ENCODE data around the gene MPP3.

MPP3 gene

DNA sequence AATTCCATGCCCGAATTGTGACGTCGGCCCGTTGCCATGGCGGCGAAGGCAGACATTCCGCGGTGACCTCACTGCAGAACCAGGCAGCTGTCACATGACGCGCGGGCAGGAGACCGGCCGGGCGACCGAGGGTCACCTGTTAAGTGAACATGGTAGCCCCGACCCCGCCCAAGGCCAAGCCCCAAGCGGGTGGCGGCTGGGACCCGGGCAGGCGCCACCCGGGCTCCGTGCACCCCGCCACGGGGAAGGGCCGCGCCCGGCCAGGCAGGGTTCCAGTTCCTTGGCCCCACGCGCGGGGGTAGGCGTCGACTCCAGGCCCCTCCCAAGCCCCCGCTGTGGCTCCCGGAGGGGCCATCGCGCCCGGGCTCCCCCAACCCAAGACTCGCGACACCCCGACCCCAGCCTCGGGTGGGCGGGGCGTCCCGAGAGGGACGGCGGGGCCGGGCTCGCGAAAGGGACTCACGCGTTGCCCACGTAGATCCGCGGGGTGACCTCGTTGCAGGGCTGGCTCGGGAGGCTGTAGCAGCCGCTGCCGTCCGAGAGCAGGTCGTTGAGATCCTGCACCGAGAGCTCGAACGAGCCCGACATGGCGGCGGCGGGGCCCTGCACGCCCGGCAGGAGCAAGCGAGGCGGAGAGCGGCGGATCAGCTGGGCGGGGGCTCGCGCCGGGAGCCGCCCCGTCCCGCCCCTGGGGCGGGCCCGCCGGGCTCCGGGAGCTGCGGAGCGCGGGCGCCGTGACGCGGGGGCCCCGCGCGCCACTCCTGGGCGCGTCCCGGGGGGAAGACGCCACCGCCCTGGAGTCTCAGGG lies 54.4 kb downstream of the MPP3 start, which contains the start of gene DUSP3:
DUSP3 (minus strand) TSS at position 641 of the 808 bp plus-strand sequence; CDS start at position 588, 53 bp downstream.
- no CpG with 5 or more reads among the region's 100 CpGs for WGBS, 2 donors (ENCODE audit: extremely low coverage in 2 of 2, insufficient read length in 2 of 2, insufficient replicate concordance in 1 of 2)
- Histone ChIP-seq H3K9me3 (replicated peaks in 1 of 2; ENCODE audit: control insufficient read depth in 2 of 2, insufficient read depth in 1 of 2, low read depth in 1 of 2, low read length in 2 of 2) (no peaks in the 10 kb centered on the region), H3K4me3 (ENCODE audit: low read length in 2 of 2) (peak within 1 kb of the TSS; percentile 88 to 95), H2BK12ac (ENCODE audit: low read length) (no peak within 1 kb of the TSS), H3K4ac (ENCODE audit: low read length) (peak within 1 kb of the TSS; percentile 61), H3K14ac (ENCODE audit: low read length) (peak within 1 kb of the TSS; percentile 5), H2BK120ac (ENCODE audit: low read depth, low read length) (peak within 1 kb of the TSS; percentile 85), H3K23ac (ENCODE audit: low read depth, low read length, poor library complexity) (peak within 1 kb of the TSS; percentile 90), H4K91ac (ENCODE audit: low read depth, low read length, poor library complexity) (no peak within 1 kb of the TSS), H2BK5ac (ENCODE audit: low read length) (peak within 1 kb of the TSS; percentile 89), H3K36me3 (replicated peaks in 1 of 2; ENCODE audit: control insufficient read depth in 2 of 2, insufficient read depth in 2 of 2, low read length in 2 of 2) (peaks cover 11 to 14% of the 10 kb centered on the region in 2 donors), H3K18ac (ENCODE audit: low read length) (peak within 1 kb of the TSS; percentile 100), H3K79me1 (ENCODE audit: low read depth, low read length) (peaks cover 5% of the 10 kb centered on the region), H3K4me1 (ENCODE audit: control insufficient read depth in 2 of 2, insufficient read depth in 1 of 2, low read depth in 1 of 2, low read length in 2 of 2) (peaks cover 4% of the 10 kb centered on the region in 2 donors), H3K4me2 (ENCODE audit: insufficient read depth, low read length, poor library complexity, severe bottlenecking) (peak within 1 kb of the TSS; percentile 66), H2AFZ (ENCODE audit: low read length) (peak within 1 kb of the TSS; percentile 98), H2BK15ac (ENCODE audit: low read length) (peak within 1 kb of the TSS; percentile 94), H3K9ac (ENCODE audit: low read depth, low read length, poor library complexity) (peak within 1 kb of the TSS; percentile 97), H3K27me3 (ENCODE audit: control insufficient read depth in 3 of 3, insufficient read depth in 3 of 3, low read depth in 1 of 3, low read length in 3 of 3) (peaks cover 0 to 42% (median 14%) of the 10 kb centered on the region in 3 experiments), H2AK5ac (ENCODE audit: low read depth, low read length) (no peak within 1 kb of the TSS), H3K27ac (replicated peaks; ENCODE audit: low read length) (peak within 1 kb of the TSS; percentile 84), H4K8ac (ENCODE audit: low read depth, low read length) (no peak within 1 kb of the TSS)
- DNase-seq (ENCODE audit: low spot score), result peak; percentile 86

DNA sequence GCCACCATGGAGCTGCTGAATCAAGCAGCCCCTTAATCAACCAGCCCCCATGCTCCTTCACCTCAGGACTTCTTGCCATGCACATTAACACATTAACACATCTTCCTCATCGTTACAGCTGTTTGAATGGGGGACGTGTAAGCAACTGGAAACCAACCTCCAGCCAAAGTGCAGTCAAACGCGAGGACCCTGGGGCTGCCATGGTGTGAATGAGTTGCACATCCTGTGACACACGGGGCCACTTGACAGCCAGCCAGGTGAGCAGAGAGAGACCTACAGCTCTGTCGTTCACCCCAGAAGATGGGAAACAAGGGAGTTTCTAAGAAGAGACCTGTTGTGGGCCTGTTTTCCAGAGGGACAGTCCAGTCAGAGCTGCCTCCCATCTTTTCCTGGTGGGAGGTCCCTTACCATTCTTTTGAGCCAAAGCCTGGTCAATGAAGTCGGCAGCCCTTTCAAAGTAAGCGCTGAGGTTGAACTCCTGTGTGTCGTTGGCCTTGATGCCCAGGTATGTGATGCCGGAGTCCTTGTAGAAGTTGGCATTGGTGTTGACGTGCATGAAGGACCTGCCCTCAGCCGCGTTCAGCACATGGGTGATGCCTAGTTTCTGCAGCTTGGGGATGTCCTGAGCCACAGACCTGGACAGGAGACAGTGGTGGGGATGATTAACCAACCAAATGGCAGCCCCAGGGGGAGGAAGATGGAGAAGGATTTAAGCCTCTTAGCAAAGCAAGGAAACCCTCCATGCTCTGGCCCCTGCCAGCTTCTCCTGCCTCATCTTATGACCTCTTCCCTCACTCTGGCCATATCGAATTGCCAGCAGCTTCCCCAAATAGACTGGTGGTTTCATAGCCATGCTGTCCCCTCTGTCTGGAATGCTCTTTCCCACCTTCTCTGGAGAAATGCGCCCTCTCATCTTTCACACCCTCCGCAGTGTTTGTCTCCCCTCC lies 58.4 kb downstream of the MPP3 start:
- H2AK5ac ChIP-seq (ENCODE audit: low read depth, low read length), result no peak overlapping the region
- peaks cover 0 to 4% (median 4%) of the 10 kb centered on the region in 3 experiments for H3K27me3 ChIP-seq (ENCODE audit: control insufficient read depth in 3 of 3, insufficient read depth in 3 of 3, low read depth in 1 of 3, low read length in 3 of 3)
- no peak for DNase-seq (ENCODE audit: low spot score)
- H3K18ac ChIP-seq (ENCODE audit: low read length), result no peak overlapping the region
- H3K4me3 ChIP-seq (ENCODE audit: low read length in 2 of 2), result no peak overlapping the region
- H2AFZ ChIP-seq (ENCODE audit: low read length), result no peak overlapping the region
- no peak overlapping the region for H2BK5ac ChIP-seq (ENCODE audit: low read length)
- H4K91ac ChIP-seq (ENCODE audit: low read depth, low read length, poor library complexity), result no peak overlapping the region
- no peak overlapping the region for H3K4me2 ChIP-seq (ENCODE audit: insufficient read depth, low read length, poor library complexity, severe bottlenecking)
- H2BK12ac ChIP-seq (ENCODE audit: low read length), result no peak overlapping the region
- H3K27ac ChIP-seq (replicated peaks; ENCODE audit: low read length), result no peak overlapping the region
- no peak overlapping the region for H3K23ac ChIP-seq (ENCODE audit: low read depth, low read length, poor library complexity)
- H4K8ac ChIP-seq (ENCODE audit: low read depth, low read length), result no peak overlapping the region
- no peak overlapping the region for H3K14ac ChIP-seq (ENCODE audit: low read length)
- no peak overlapping the region for H3K9ac ChIP-seq (ENCODE audit: low read depth, low read length, poor library complexity)
- peaks cover 2 to 4% of the 10 kb centered on the region in 2 donors for H3K4me1 ChIP-seq (ENCODE audit: control insufficient read depth in 2 of 2, insufficient read depth in 1 of 2, low read depth in 1 of 2, low read length in 2 of 2)
- no peak overlapping the region for H2BK120ac ChIP-seq (ENCODE audit: low read depth, low read length)
- H3K9me3 ChIP-seq (replicated peaks in 1 of 2; ENCODE audit: control insufficient read depth in 2 of 2, insufficient read depth in 1 of 2, low read depth in 1 of 2, low read length in 2 of 2), result no peaks in the 10 kb centered on the region
- peaks cover 7% of the 10 kb centered on the region for H3K79me1 ChIP-seq (ENCODE audit: low read depth, low read length)
- H2BK15ac ChIP-seq (ENCODE audit: low read length), result no peak overlapping the region
- H3K4ac ChIP-seq (ENCODE audit: low read length), result no peak overlapping the region
- WGBS, 2 donors (ENCODE audit: extremely low coverage in 2 of 2, insufficient read length in 2 of 2, insufficient replicate concordance in 1 of 2), result no CpG with 5 or more reads among the region's 16 CpGs
- H3K36me3 ChIP-seq (replicated peaks in 1 of 2; ENCODE audit: control insufficient read depth in 2 of 2, insufficient read depth in 2 of 2, low read length in 2 of 2), result peaks cover 27 to 40% of the 10 kb centered on the region in 2 donors

DNA sequence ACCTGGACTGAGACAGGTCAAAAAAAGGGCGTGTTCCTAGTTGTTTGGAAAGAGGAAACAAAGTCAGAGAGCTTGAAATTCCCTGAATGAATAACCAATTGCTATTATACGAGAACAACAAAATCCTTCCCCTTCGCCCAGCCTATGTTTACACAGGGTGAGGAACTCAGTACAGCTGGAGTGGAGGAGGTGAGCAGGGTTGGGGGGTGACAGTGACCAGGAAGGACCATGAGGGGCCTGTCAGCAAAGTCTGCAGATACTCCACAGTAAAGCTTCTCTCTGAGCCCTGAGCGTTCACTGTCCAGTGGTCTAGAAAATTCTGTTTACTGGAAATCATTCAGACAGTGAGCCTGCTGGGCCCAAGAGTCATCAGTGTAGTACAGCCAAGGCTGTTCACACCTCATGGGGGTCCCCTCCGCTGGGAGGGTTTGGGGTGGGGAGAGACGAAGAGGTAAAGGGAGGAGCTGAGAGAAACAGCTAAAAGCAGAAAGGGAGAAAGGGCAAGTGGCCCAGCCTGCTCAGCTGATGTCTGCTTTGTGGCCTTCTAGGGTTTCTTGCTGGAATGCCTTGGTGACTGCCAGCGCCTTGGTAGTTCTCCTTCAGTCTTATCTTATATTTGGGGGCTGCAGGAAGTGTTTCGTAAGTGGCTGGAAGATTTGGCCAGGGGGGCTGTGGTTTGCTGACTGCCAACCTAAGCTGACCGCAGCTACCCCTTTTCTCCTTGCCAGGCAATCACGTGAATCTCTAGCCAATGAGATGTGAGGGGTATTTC lies 59.9 kb downstream of the MPP3 start:
- no peak overlapping the region for H3K27ac ChIP-seq (replicated peaks; ENCODE audit: low read length)

More for the DNA sequence above, 59.9 kb downstream of the MPP3 start:
- Histone ChIP-seq H2BK5ac (ENCODE audit: low read length) (no peak overlapping the region), H3K23ac (ENCODE audit: low read depth, low read length, poor library complexity) (no peak overlapping the region), H3K9ac (ENCODE audit: low read depth, low read length, poor library complexity) (no peak overlapping the region), H3K36me3 (replicated peaks in 1 of 2; ENCODE audit: control insufficient read depth in 2 of 2, insufficient read depth in 2 of 2, low read length in 2 of 2) (peaks cover 33 to 53% of the 10 kb centered on the region in 2 donors), H3K9me3 (replicated peaks in 1 of 2; ENCODE audit: control insufficient read depth in 2 of 2, insufficient read depth in 1 of 2, low read depth in 1 of 2, low read length in 2 of 2) (no peaks in the 10 kb centered on the region), H3K4me1 (ENCODE audit: control insufficient read depth in 2 of 2, insufficient read depth in 1 of 2, low read depth in 1 of 2, low read length in 2 of 2) (no peaks in the 10 kb centered on the region), H3K14ac (ENCODE audit: low read length) (no peak overlapping the region), H2AK5ac (ENCODE audit: low read depth, low read length) (no peak overlapping the region), H2BK120ac (ENCODE audit: low read depth, low read length) (no peak overlapping the region), H2BK12ac (ENCODE audit: low read length) (no peak overlapping the region), H2BK15ac (ENCODE audit: low read length) (no peak overlapping the region), H3K18ac (ENCODE audit: low read length) (no peak overlapping the region), H4K91ac (ENCODE audit: low read depth, low read length, poor library complexity) (no peak overlapping the region), H3K79me1 (ENCODE audit: low read depth, low read length) (peaks cover 7% of the 10 kb centered on the region), H3K4me2 (ENCODE audit: insufficient read depth, low read length, poor library complexity, severe bottlenecking) (no peak overlapping the region), H3K4ac (ENCODE audit: low read length) (no peak overlapping the region), H3K4me3 (ENCODE audit: low read length in 2 of 2) (no peak overlapping the region), H3K27me3 (ENCODE audit: control insufficient read depth in 3 of 3, insufficient read depth in 3 of 3, low read depth in 1 of 3, low read length in 3 of 3) (no peaks in the 10 kb centered on the region), H4K8ac (ENCODE audit: low read depth, low read length) (no peak overlapping the region), H2AFZ (ENCODE audit: low read length) (no peak overlapping the region)
- DNase-seq (ENCODE audit: low spot score), result no peak
- no CpG with 5 or more reads among the region's 10 CpGs for WGBS, 2 donors (ENCODE audit: extremely low coverage in 2 of 2, insufficient read length in 2 of 2, insufficient replicate concordance in 1 of 2)
